Measurements from ENCODE around the gene DENND11.

DNA sequence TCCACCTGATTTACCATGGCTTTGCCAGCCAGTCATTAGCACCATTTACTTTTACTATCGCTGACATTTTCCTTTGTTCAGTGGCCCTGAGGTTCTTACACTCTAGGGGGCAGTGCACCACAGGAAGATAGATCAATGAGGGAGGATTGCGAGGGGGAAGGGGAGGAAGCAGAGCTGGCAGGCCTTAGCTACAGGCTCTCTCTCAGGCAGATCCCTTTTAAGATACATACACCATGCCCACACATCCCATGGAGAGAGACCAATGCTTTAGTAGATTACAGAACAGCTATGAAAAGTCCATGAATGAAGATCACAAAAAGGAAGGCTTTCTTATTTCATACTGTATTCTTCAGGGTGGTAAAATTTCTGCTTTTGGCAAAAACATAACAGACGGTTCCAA is 47.4 kb downstream of the DENND11 start:
- TF ChIP-seq POLR2AphosphoS5 (IDR thresholded peaks at IDR 0.05; ENCODE audit: low read depth, low read length) (no peak), EZH2phosphoT487 (IDR thresholded peaks at IDR 0.05; ENCODE audit: borderline replicate concordance, low read depth) (no peak), CHD2 (IDR thresholded peaks at IDR 0.05; ENCODE audit: low read length, partially characterized antibody) (peak; percentile 90), MEF2A (IDR thresholded peaks at IDR 0.05; ENCODE audit: borderline replicate concordance, low read depth) (no peak), YY1 (IDR thresholded peaks at IDR 0.05; ENCODE audit: low read depth) (no peak; the same call in 1 of the 2 replicates), TAF1 (IDR thresholded peaks at IDR 0.05; ENCODE audit: borderline replicate concordance, low read depth, low read length) (no peak), FOXM1 (IDR thresholded peaks at IDR 0.05; ENCODE audit: low read depth) (no peak)
- TF ChIP-seq, protein P1, sequence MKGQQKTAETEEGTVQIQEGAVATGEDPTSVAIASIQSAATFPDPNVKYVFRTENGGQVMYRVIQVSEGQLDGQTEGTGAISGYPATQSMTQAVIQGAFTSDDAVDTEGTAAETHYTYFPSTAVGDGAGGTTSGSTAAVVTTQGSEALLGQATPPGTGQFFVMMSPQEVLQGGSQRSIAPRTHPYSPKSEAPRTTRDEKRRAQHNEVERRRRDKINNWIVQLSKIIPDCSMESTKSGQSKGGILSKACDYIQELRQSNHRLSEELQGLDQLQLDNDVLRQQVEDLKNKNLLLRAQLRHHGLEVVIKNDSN (IDR thresholded peaks at IDR 0.05; ENCODE audit: borderline replicate concordance, low read depth), result no peak
- TF ChIP-seq, protein P2, sequence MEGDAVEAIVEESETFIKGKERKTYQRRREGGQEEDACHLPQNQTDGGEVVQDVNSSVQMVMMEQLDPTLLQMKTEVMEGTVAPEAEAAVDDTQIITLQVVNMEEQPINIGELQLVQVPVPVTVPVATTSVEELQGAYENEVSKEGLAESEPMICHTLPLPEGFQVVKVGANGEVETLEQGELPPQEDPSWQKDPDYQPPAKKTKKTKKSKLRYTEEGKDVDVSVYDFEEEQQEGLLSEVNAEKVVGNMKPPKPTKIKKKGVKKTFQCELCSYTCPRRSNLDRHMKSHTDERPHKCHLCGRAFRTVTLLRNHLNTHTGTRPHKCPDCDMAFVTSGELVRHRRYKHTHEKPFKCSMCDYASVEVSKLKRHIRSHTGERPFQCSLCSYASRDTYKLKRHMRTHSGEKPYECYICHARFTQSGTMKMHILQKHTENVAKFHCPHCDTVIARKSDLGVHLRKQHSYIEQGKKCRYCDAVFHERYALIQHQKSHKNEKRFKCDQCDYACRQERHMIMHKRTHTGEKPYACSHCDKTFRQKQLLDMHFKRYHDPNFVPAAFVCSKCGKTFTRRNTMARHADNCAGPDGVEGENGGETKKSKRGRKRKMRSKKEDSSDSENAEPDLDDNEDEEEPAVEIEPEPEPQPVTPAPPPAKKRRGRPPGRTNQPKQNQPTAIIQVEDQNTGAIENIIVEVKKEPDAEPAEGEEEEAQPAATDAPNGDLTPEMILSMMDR (IDR thresholded peaks at IDR 0.05), result peak; percentile 94

Data from SK-N-SH (cell line).